Activated T-helper 17 cell treated with anti-CD3 and anti-CD28 coated beads, Interleukin-2, amount 50 U/mL, for 72 hours (primary cell): ENCODE data around the gene GRM4. TPM values are rescaled to one million over a fixed set of nuclear protein-coding genes. Genes with fewer than 3 reads are reported as not detected.
"Not testable (repeated sequence)": the region's sequence is repeated elsewhere in the genome, so short reads cannot be mapped to it uniquely, and the experiment has no call there.

Experiments
- ATAC-seq: fragments of 150-1000 bp; cut with Tn5 transposase; replicated peaks from 2 replicates; pipeline ENCODE4 v1.10.0; 2021; ENCODE audit warnings: mild to moderate bottlenecking, moderate library complexity
- H3K27ac Mint-ChIP-seq: one replicate; pipeline ENCODE4 v1.8.0; 2022; ENCODE audit warnings: mixed read lengths
- H3K27me3 Mint-ChIP-seq: one replicate; pipeline ENCODE4 v1.8.0; 2022; ENCODE audit warnings: mixed read lengths
- H3K36me3 Mint-ChIP-seq: one replicate; pipeline ENCODE4 v1.8.0; 2022; ENCODE audit warnings: low read depth, mild to moderate bottlenecking, mixed read lengths
- H3K4me1 Mint-ChIP-seq: one replicate; pipeline ENCODE4 v1.8.0; 2022; ENCODE audit warnings: mixed read lengths
- H3K4me3 Mint-ChIP-seq: one replicate; pipeline ENCODE4 v1.8.0; 2022; ENCODE audit warnings: mild to moderate bottlenecking, mixed read lengths
- H3K9me3 Mint-ChIP-seq: one replicate; pipeline ENCODE4 v1.8.0; 2022; ENCODE audit warnings: mixed read lengths
- total RNA-seq, 2 donors: library from RNA; stranded (reverse); gene quantifications; one replicate each; pipeline ENCODE4 v1.2.3, GENCODE V29; 2022

Gene GRM4
- total RNA-seq, 2 donors from 2014 or later: not detected

DNA sequence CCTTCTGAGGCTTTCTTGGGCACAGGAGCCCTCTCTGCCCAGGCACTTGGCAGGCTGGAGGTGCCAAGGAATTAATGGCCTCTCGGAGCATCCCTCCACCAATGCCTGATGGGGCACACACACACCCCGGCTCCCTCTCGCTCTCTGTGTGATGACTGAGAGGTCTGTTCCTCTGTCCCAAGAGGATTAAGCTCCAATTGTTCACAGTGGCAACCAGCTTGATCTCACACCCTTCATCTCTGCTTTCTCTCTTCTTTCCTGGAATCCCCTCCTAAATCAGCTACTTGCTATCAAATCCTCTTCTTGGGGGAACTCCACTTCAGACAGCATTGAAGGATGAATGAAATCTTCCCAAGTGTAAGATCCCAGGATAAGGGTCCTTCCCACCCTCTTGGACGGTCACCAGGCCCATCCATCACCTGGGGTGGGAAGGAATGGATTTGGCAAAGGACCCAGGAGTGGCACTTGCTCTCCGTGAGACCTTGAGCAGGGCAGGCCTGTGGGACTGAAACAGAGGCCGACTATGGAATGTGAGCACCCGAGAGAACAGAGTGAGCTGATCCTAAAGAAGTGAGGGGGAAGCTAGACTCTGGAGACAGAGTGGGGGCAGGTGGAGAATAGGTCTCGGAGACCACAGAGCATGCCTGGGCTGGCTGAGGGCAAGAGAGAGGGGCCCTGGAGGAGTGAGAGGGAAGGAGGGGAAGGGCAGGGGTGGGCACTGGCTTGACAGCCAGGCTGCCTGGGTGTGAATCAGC lies 93.6 kb downstream of the GRM4 start:
- Mint-ChIP-seq H3K9me3 (no peaks in the 10 kb centered on the region), H3K4me1 (no peaks in the 10 kb centered on the region), H3K27me3 (no peaks in the 10 kb centered on the region), H3K36me3 (no peaks in the 10 kb centered on the region), H3K27ac (no peak overlapping the region), H3K4me3 (no peak overlapping the region)
- ATAC-seq: no peak

DNA sequence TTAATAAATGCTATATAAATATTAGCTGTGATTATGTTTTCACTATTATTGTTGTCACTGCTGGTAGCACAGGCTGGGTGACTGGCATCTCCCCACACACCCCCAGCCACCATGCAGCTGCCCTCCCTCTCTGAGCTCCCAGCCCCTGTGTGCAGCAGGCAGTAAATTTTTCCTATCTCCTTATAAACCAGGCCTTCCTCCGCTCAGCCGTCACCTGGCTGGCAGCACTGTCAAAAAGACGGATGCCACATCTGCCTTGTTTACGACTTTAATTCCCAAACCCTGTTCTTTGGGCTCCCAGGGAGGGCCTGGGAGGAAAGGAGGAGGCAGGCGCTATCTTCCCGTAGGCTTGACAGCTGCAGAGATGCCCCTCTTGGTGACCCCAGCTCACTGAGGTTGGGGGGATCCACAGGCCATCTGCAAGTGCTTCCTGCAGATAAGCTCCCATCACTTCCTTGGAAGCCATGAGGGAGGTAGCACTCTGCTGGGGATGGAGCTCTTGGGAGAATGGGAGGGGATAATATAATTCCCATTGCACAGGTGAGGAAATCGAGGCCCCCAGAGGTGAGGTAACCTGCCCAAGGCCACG lies 94.5 kb downstream of the GRM4 start:
- H3K27ac Mint-ChIP-seq: no peak overlapping the region
- H3K36me3 Mint-ChIP-seq: no peaks in the 10 kb centered on the region
- no peak overlapping the region for H3K4me3 Mint-ChIP-seq
- no peak for ATAC-seq
- H3K9me3 Mint-ChIP-seq: no peaks in the 10 kb centered on the region
- no peaks in the 10 kb centered on the region for H3K27me3 Mint-ChIP-seq
- H3K4me1 Mint-ChIP-seq: no peaks in the 10 kb centered on the region

DNA sequence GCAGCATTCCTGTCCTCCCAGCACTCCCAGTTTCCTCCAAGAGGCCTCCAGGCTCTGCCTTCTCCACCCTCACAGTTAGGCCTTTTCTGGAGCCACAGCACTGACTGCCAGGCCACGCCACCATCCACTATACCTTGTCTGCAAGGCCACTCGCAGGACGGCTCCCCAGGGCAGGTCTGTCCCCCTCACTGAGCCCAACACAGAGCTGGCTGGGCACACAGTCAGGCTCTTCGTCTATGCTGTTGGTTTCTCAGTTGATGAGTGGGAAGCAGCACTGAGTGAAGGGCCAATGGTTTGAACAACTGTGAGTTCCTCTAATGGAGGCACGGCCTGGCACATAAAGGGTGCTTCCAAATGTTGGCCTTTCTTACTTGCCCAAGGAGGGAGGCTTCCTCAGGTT lies 95.2 kb downstream of the GRM4 start:
- Mint-ChIP-seq H3K9me3 (no peaks in the 10 kb centered on the region), H3K36me3 (no peaks in the 10 kb centered on the region), H3K4me3 (no peak overlapping the region), H3K27me3 (no peaks in the 10 kb centered on the region), H3K27ac (no peak overlapping the region), H3K4me1 (no peaks in the 10 kb centered on the region)
- ATAC-seq: no peak

DNA sequence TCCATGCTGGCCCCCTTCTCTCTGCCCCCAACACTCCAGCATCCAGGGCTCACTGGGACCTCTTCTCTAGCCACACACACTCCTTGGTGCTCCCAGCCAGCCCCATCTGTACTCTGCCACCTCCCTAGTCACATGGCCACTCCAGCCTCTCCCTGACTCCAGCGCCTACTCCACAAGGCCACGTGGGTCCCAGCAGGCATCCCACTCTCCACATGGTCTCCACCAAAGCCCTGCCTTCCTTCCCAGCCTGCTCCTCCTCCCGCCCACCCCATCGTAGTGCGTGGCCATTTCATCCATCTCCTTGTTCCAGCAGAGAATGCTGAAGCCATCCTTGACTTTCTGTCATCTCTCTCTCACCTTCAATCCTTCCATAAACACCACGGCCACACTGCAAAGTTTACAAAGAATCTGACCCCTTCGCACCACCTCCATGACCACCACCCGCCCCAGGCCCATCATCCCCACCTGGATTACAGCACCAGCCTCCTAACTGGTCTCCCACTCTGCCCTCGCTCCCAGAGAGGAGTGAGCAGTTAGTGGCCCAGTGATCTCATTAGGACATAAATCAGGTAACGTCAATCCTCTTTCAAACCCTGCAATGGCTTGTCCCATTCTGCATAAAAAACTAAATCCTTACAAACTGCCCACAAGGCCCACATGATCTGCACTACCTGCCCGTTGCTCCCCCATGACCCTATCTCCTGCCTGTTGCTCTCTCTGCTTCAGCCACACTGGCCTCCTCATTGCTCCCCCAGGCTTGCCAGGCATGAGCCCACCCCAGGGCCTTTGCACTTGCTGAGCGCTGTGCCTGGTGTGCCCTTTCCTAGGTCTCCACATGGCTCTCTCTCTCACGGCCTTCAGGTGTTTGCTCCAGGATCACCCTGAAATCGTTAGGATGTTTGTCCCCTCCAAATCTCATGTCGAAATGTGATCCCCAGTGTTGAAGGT lies 96.2 kb downstream of the GRM4 start:
- ATAC-seq: no peak
- no peaks in the 10 kb centered on the region for H3K27me3 Mint-ChIP-seq
- H3K27ac Mint-ChIP-seq: no peak overlapping the region
- no peaks in the 10 kb centered on the region for H3K9me3 Mint-ChIP-seq
- peaks cover 2% of the 10 kb centered on the region for H3K4me1 Mint-ChIP-seq
- H3K36me3 Mint-ChIP-seq: no peaks in the 10 kb centered on the region
- H3K4me3 Mint-ChIP-seq: no peak overlapping the region

DNA sequence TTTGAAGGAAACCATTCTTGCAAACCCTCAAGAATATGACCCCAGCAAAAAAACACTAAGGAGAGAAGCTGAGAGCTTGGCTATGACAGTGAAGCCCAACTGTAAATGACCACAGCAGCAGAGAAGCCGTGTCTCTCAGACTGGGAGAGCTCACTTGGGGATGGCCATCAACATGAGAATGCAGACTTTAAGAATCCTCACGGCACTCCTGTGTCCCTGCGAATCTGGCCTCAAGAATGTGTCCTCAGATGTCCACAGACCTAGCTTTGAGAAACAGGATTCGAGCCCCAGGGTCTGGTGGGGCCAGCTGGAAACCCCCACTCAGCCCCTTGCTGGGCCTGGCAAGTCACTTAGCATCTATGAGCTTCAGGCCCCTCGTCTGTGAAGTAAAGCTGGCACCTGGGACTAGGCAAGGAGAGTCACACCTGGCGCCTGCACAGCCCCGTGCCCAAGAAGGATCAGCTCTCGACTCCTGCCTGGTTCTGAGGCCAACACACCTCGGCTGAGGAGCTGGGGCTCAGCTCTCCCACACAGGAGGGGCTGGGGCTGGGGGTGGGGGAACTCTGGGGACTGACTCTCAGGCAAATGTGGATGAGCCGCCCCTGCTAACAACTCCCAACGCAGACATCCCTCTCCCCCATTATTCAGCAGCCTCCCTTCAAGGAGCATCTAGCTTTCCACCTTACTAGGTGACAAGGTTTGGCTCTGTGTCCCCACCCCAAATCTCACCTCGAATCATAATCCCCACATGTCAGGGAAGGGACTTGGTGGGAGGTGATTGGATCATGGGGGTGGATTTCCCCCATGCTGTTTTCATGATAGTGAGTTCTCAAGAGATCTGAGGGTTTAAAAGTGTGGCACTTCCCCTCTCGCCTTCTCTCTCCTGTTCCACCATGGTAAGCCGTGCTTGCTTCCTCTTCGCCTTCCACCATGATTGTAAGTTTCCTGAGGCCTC lies 97.7 kb downstream of the GRM4 start:
- Mint-ChIP-seq H3K27me3 (no peaks in the 10 kb centered on the region), H3K36me3 (no peaks in the 10 kb centered on the region), H3K9me3 (no peaks in the 10 kb centered on the region), H3K27ac (no peak overlapping the region), H3K4me3 (no peak overlapping the region), H3K4me1 (peaks cover 9% of the 10 kb centered on the region)
- no peak for ATAC-seq

DNA sequence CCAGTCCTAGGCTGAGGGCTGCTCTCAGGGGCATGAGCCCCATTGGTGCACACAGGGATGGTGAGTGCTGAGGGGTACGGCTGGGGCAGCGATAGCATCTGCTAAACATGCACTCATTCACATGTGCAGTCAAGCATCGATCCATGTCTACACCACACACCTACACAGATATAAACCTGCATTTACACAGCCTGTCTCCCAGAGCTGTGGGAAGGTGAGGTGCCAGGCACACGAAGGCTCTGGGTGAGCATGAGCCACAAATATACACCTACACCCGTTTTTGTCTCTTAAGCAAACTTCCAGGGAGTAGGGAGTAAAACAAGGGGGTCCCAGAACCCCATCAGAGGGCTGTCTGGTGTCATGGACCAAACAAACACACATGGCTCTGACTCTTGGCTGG lies 99.3 kb downstream of the GRM4 start:
- Mint-ChIP-seq H3K27ac (no peak overlapping the region), H3K9me3 (no peaks in the 10 kb centered on the region)

DNA sequence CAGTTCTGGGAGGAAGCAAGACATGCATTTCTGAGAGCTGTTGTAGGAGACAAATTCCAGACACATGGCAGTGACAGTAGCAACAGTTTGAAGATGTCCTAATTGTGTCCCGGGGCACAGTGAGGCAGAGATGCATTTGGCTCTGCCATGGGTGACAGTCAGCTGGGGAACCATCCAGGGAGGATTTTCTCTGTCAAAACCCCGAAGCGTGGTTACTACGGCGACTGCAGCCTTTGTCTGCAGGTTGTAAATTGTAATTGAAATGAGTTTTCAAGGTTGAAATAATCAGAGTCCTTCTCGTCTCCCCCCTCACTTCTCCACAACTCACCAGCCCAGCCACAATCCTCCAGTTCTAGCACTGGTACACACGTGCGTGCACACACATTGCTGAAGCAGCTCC lies 100.1 kb downstream of the GRM4 start:
- Mint-ChIP-seq H3K36me3 (no peaks in the 10 kb centered on the region), H3K27me3 (no peaks in the 10 kb centered on the region), H3K27ac (no peak overlapping the region), H3K4me3 (no peak overlapping the region), H3K4me1 (peaks cover 9% of the 10 kb centered on the region), H3K9me3 (no peaks in the 10 kb centered on the region)
- no peak for ATAC-seq

More for the DNA sequence above, 99.3 kb downstream of the GRM4 start:
- H3K36me3 Mint-ChIP-seq: no peaks in the 10 kb centered on the region
- no peak for ATAC-seq
- H3K4me1 Mint-ChIP-seq: peaks cover 9% of the 10 kb centered on the region
- no peak overlapping the region for H3K4me3 Mint-ChIP-seq
- no peaks in the 10 kb centered on the region for H3K27me3 Mint-ChIP-seq

DNA sequence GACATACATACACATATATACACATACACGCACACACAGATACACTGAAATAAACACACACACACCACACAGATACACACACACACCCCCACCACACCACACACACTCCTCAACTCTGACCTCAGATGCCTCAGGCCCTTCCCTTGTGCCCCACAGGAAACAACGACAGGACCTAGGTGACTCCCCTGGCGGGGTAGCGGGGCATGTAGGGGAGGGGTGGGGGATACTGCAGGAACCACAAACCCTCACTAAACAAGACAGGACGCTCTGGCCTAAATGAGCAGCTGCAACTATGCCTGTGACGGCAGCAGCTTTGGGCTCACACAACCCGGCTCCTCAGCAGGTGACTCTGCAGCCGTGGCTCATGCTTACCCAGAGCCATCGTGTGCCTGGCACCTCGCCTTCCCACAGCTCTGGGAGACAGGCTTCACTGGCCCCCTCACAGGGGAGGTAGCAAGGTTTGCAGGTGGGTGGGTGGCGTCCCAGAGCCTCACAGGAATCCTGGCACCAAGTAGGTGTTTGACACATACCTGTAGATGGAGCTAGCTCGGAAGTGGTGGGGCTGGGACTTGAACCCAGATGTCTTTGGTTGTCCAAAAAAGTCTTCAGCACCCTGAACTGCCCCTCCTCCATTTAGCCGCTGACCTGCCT lies 100.8 kb downstream of the GRM4 start:
- Mint-ChIP-seq H3K27ac (no peak overlapping the region), H3K36me3 (no peaks in the 10 kb centered on the region), H3K4me3 (no peak overlapping the region), H3K27me3 (no peaks in the 10 kb centered on the region), H3K4me1 (peaks cover 9% of the 10 kb centered on the region), H3K9me3 (no peaks in the 10 kb centered on the region)
- ATAC-seq: peak; percentile 31

DNA sequence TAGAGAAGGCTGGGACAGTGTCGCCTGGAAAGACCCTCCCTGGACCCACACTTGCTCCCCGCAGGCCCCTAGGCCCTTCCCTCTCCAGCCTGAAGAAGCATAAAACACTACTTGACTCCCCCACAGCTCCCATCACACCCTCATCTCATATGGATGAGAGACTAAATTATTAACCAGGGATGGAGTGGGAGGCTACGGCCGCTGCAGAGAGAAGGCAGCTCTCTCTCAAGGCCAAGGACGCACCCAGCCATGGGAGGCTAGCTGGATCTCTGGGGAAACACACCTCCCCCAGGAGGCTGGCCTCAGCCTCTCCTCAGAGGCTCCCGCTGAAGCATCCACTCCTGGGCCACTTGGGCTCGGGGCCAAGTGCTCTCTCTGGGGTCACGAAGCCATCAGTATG lies 102.5 kb downstream of the GRM4 start:
- Mint-ChIP-seq H3K27ac (no peak overlapping the region), H3K27me3 (no peaks in the 10 kb centered on the region), H3K4me3 (no peak overlapping the region)

DNA sequence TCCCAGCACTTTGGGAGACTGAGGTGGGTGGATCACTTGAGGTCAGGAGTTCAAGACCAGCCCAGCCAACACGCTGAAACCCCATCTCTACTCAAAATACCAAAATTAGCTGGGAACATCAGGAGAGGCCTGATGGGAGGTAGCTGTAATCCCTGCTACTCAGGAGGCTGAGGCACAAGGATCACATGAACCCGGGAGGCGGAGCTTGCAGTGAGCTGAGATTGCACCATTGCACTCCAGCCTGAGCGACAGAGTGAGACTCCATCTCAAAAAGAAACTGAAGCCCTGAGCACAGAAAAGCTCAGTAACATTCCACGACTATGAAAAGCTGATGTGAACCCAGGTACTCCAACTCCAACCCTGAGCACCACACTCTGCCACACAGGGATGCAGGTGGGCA lies 103.9 kb downstream of the GRM4 start:
- not testable (repeated sequence) for H3K27ac Mint-ChIP-seq, H3K36me3 Mint-ChIP-seq, ATAC-seq, H3K9me3 Mint-ChIP-seq, H3K4me3 Mint-ChIP-seq, H3K4me1 Mint-ChIP-seq, H3K27me3 Mint-ChIP-seq

More for the DNA sequence above, 102.5 kb downstream of the GRM4 start:
- no peak for ATAC-seq
- H3K4me1 Mint-ChIP-seq: peaks cover 9% of the 10 kb centered on the region
- no peaks in the 10 kb centered on the region for H3K9me3 Mint-ChIP-seq
- no peaks in the 10 kb centered on the region for H3K36me3 Mint-ChIP-seq

DNA sequence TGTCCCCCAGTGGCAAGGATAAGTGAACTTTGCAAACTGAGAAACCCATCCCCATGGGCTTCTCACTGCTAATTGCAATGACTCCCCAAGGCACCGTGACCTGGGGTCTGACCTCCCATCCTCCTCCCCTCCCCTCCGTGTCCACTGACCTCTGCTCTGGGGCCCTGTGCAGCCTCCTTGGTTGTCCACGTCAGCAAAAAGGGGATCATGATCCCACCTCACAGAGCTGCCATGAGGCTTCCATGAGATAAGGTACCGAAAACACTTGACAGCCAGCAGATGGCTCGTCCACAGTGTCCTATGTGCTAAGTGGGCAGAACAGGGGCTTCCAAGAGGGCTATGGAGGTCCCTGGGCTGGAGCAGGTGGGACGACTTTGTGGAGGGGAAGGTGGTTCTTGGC lies 104.5 kb downstream of the GRM4 start:
- peaks cover 9% of the 10 kb centered on the region for H3K4me1 Mint-ChIP-seq
- H3K27ac Mint-ChIP-seq: no peak overlapping the region
- no peaks in the 10 kb centered on the region for H3K9me3 Mint-ChIP-seq
- no peaks in the 10 kb centered on the region for H3K36me3 Mint-ChIP-seq
- H3K27me3 Mint-ChIP-seq: no peaks in the 10 kb centered on the region
- ATAC-seq: no peak
- H3K4me3 Mint-ChIP-seq: no peak overlapping the region

DNA sequence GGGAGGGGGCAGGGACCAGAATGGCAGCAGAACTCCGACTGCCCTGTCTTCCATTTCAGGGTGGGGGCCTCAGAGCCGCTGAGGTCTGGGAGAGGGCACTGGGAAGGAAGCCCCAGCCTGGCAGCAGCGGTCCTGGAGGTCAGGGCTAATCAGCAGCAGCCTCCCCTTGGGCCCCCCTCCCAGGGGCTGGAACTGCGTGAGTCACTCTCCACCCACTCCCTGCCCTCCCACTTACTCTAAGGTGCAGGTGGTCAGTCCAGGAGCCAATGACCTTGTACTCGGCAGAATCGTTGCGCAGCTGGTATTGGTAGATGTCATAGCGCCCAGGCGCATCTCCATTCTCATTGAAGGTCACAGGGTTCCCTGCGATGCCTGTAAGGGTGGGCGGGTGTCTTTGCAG lies 105.9 kb downstream of the GRM4 start:
- H3K4me1 Mint-ChIP-seq: peaks cover 9% of the 10 kb centered on the region
- no peak overlapping the region for H3K4me3 Mint-ChIP-seq
- peaks cover 4% of the 10 kb centered on the region for H3K27me3 Mint-ChIP-seq
- no peak overlapping the region for H3K27ac Mint-ChIP-seq
- no peaks in the 10 kb centered on the region for H3K9me3 Mint-ChIP-seq
- H3K36me3 Mint-ChIP-seq: no peaks in the 10 kb centered on the region
- no peak for ATAC-seq

DNA sequence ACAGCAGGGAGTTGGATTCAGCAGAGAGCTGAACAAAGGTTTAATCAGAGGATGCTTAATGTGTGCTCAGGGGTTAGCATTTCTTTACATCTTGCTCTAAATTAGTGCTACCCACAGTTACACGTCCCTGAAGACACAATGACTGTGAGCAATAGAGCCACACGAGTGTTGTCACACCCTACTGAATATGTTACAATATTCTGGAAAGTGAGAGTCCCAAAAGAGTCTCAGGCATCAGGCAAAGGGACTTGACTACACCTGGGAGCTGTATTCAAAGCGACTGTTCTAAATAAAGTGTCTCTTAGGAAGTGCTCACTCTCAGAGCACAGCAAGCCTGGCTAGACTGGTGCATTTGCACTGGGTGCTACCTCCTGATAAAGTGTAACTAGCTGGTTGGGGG lies 108.7 kb downstream of the GRM4 start:
- no peaks in the 10 kb centered on the region for H3K9me3 Mint-ChIP-seq
- peaks cover 5% of the 10 kb centered on the region for H3K27me3 Mint-ChIP-seq
- H3K4me3 Mint-ChIP-seq: no peak overlapping the region
- no peaks in the 10 kb centered on the region for H3K4me1 Mint-ChIP-seq
- H3K36me3 Mint-ChIP-seq: no peaks in the 10 kb centered on the region
- ATAC-seq: no peak
- no peak overlapping the region for H3K27ac Mint-ChIP-seq
